ENCODE results near the gene SKP2.
"Not testable (repeated sequence)": the region's sequence is repeated elsewhere in the genome, so short reads cannot be mapped to it uniquely, and the experiment has no call there.

The SKP2 gene

GRCh38 chr5:36158144-36158543 is 6.2 kb downstream of the SKP2 start:
- DNase-seq: no peak

DNA sequence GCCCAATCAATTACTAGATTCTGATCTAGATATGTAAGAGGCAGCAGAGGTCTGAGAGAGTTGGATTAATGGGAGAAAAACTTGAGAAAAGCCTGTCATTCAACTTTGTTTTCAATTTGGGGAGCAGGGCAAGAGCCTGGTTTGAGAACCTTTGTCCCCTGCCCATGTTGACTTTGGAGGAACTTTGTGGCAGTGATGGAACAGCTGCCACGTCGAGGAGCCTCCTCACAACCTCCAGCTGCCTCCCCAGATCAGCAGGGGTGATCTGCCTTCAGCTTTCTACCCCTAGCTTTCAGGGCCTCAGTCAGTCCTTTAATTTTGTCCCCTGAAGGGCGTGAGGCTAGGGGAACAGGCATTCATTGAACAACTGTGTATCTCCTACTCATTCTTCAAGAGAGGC is 8.7 kb downstream of the SKP2 start:
- no peak for DNase-seq

- no peak for DNase-seq
Observed at GRCh38 chr5:36161361-36161760, 9.4 kb downstream of the SKP2 start.

DNA sequence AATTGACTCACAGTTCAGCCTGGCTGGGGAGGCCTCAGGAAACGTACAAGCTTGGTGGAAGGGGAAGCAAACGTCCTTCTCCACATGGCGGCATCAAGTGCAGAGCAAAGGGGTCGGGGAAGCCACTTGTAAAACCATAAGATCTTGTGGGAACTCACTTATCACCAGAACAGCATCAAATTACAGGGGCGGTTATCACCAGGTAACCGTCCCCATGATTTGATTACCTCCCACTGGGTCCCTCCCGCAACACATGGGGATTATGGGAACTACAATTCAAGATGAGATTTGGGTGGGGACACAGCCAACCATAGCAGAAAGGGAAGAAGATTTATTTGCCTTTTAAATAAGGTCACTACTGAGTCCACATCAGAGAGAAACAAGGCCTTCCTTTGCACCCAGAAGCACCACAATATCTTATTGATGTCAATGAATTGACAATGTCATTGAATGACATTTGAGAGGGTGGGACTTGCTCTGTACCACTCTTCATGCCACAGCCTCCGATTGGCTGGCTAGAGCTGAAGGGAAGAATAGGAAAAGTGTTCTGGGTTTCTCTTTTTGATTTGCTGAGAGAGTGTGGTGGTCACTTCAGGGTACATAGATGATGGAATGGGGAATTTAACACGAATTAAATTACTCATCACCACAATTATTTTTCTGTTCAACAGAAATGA is 11.0 kb downstream of the SKP2 start:
- no peak for DNase-seq

DNA sequence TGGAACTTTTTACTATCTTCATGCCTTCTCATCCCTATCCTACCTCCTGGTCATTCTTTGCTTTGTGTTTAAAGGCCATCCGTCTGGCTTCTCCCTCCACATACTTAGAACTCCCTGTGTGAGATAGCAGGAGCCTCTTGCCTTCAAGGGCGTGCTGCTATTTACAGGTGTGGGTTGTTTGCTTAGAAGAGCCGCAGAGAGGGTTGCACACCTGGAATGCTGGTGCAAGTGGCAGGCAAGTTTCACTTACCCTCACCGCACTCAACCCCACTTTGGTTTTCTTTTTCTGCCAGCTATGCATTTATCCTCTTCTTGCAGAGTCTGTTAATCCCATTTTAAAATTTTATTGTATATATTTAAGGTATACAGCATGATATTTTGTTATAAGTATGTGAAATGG is 12.6 kb downstream of the SKP2 start:
- DNase-seq: no peak

DNA sequence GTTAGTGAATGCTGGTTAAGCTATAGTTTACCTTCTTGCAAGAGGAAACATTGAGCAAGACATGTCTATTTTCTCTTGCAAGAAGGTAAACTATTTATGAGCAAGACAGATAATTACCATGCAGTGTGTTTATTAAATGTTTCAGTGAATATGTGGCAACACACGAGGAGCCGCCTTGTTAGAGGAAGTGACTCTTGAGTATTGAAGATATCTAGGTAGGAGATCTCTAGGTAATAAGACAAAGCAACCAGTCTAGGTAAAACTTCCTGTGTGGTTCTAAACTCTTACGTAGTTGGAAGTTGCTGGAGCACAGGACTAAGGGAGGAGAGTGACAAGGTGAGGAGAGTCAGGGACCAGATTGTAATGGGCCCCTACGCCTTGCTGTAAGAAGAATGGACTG is 16.8 kb downstream of the SKP2 start:
- DNase-seq: no peak

GRCh38 chr5:36170832-36171424 is 19.0 kb downstream of the SKP2 start:
- no peak for DNase-seq

- DNase-seq: no peak
Observed at GRCh38 chr5:36172599-36172998, 20.7 kb downstream of the SKP2 start.

DNA sequence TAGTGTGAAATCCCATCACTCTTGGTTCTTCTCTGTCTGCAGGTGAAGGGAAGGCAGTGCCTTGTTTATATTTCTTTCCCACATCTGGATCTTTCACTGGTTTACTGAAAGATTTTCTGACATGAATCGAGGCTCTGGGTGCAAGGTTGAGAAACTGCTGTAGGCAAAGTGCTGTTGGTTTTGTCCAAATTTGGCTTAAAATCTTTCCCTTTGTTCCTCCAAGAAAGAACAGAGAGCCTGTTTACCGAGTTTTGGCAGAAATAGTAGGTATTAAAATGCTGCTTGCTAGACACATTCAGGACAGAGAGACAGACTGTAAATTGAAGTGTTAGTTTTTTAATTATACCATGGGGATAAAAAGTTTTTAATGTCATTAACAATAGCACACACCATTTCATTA is 21.5 kb downstream of the SKP2 start:
- no peak for DNase-seq

- no peak for DNase-seq
Observed at GRCh38 chr5:36174119-36174518, 22.2 kb downstream of the SKP2 start.

DNA sequence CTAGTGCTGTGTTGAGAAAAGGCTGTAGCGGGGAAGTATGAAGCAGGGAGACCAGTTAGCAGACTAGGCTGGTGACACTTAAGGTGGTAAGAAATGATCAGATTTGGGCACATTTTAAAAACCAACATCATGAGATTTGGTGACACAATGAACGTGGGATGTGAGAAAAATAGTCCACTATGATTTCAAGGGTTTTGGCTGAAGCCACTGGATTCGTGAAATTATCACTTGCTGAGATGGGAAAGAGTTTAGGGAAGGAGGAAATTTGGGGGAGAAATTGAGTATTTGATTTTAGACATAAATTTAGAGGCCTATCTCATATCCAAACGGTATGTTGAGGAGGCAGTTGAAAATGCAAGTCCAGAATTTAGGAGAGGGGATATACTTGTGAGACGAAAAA is 23.1 kb downstream of the SKP2 start:
- DNase-seq: no peak

GRCh38 chr5:36177154-36177553 is 25.2 kb downstream of the SKP2 start:
- no peak for DNase-seq

GRCh38 chr5:36177715-36178523 is 26.0 kb downstream of the SKP2 start:
- no peak for DNase-seq

DNA sequence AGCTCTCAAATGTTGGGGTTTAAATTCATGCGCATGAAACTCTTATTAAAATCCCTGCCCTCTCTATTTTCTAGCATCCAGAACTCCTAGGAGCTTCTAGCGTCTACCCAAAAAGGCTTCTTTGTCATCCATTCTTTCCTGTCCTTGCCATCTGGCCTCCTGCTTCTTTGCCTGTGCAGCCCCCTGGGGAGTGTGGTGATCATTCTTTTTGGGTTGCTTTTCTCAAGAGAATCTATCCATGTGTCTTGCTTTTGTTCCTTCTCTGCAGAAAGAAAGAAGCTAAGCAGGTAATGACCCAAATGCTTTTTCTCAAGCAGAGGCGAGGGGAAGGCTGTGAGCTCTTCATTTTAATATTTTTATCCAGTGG is 26.6 kb downstream of the SKP2 start:
- DNase-seq: no peak

GRCh38 chr5:36179950-36180349 is 28.0 kb downstream of the SKP2 start:
- DNase-seq: no peak

- no peak for DNase-seq
Observed at GRCh38 chr5:36180556-36181350, 28.8 kb downstream of the SKP2 start.

DNA sequence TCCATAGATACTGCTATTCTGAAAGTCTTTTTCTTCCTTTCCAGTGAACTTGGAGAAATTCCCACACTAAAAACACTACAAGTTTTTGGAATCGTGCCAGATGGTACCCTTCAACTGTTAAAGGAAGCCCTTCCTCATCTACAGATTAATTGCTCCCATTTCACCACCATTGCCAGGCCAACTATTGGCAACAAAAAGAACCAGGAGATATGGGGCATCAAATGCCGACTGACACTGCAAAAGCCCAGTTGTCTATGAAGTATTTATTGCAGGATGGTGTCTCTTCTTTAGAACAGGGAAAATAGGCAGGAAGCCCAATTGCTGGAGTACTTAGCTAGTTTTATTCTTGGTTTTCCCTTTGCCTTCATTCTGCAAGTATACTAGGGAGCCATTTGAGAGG is 29.9 kb downstream of the SKP2 start:
- no peak for DNase-seq

DNA sequence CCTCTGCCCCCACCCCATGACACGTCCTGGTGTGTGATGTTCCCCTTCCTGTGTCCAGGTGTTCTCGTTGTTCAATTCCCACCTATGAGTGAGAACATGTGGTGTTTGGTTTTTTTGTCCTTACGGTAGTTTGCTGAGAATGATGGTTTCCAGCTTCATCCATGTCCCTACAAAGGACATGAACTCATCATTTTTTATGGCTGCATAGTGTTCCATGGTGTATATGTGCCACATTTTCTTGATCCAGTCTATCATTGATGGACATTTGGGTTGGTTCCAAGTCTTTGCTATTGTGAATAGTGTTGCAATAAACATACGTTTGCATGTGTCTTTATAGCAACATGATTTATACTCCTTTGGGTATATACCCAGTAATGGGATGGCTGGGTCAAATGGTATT is 32.5 kb downstream of the SKP2 start:
- DNase-seq: not testable (repeated sequence)

DNA sequence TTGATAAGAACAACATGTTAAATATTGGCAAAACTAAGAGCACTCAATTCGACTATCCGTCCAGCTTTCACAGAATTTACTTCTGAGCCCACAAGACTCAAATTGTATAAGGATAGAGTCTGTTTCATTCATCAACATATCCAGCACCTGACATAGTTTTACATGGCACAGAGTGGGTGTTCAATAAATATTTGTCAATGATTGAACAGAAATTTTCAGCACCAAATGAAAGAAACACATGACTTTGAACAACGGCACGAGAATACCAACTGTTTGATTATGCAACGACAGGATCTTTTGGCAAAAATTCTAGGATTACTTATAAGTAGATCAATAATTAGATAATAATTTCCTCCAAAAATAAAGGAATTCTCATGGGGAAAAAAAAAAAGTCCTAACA is 41.8 kb downstream of the SKP2 start:
- DNase-seq: no peak

DNA sequence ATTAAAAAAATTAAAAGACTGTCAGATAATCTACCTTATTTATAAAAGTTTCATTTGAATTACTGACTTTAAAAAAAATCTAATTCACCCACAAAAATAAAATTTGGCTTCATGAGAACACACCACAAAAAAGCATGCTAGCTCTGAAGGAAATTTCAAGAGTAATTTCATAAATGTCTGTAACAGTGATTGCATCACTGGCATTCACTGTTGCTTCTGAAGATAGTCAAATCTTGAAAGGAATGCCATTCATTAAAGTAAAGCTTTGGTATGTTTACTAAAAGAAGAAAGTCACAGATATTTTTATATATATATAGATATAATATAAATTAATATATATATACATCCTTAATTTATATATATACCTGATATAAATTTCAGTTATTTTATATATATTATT is 46.4 kb downstream of the SKP2 start:
- no peak for DNase-seq

- not testable (repeated sequence) for DNase-seq
Observed at GRCh38 chr5:36198783-36199182, 46.9 kb downstream of the SKP2 start.

DNA sequence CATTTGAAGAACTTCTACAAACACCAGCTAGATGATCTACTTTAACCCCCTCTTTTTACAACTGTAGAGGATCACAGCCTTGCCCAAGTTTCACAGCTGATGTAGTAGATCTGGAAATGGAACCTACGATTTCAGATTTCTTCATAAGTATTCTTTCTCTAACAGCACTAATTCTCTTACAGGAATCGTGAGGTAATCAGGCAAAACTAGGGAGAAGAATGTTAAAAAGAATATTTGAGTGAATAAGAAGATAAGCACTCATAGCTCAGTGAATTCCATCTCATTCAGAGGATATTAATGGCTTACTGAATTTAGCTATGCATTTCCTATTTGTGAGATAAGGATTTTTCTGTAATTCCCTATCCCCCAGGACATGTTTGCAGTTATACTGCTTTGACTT is 47.7 kb downstream of the SKP2 start:
- no peak for DNase-seq

DNA sequence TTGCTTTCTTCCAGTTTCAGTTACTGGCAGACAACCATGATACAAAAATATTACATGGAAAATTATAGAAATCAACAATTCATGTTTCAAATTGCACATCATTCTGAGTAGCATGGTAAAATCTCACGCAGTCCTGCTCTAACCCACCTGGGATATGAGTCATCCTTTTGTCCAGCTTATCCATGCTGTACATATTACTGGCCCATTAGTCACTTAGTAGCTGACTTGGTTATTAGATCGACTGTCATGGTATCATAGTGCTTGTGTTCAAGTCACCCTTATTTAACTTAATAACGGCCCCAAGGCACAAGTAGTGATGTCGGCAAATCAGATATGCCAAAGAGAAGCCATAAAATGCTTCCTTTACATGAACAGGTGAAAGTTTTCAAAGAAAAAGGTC is 48.6 kb downstream of the SKP2 start:
- no peak for DNase-seq

Data from stimulated activated CD4-positive, alpha-beta T cell treated with anti-CD3 and anti-CD28 coated beads, Interleukin-12 subunit alpha, Interleukin-12 subunit beta, amount 100 ng/mL, for 4 hours (primary cell).